ENCODE results near the gene SLC30A2. TPM values are rescaled to one million over a fixed set of nuclear protein-coding genes. Genes with fewer than 3 reads are reported as not detected.

The SLC30A2 gene
- total and polyA plus RNA-seq, 2 of the 13 experiments (the other 11 are each of a cell fraction or from before 2014, with no cell fraction given) = not detected

GRCh38 chr1:25997828-25998761 lies 47.8 kb downstream of the SLC30A2 start, which contains the start of gene PAFAH2 (continued):
- TF ChIP-seq ZNF703 (CRISPR knock-in tag; IDR thresholded peaks at IDR 0.05; ENCODE audit: borderline replicate concordance) = no peak
- peak; percentile 86 for TF ChIP-seq ZFP82 (CRISPR knock-in tag; IDR thresholded peaks at IDR 0.05; ENCODE audit: borderline replicate concordance)
- TF ChIP-seq RBM39 (IDR thresholded peaks at IDR 0.05; ENCODE audit: low read depth, low read length, poor library complexity, severe bottlenecking) = no peak
- no peak; the same call in 1 of the 2 replicates for TF ChIP-seq ZNF367 (CRISPR knock-in tag; IDR thresholded peaks at IDR 0.05; ENCODE audit: borderline replicate concordance)
- TF ChIP-seq ZFP62 (CRISPR knock-in tag; IDR thresholded peaks at IDR 0.05) = peak; percentile 86; the same call in 1 of the 2 replicates
- TF ChIP-seq ARNTL (CRISPR knock-in tag; IDR thresholded peaks at IDR 0.05) = no peak
- TF ChIP-seq KLF12 (CRISPR knock-in tag; IDR thresholded peaks at IDR 0.05; ENCODE audit: borderline replicate concordance) = peak; percentile 55; the same call in 1 of the 2 replicates
- peak; percentile 45; the same call in 1 of the 2 replicates for TF ChIP-seq MAZ (IDR thresholded peaks at IDR 0.05; ENCODE audit: borderline replicate concordance, low read depth, low read length)
- 0 out of 2 replicates have a peak, but pooled peaks have one; percentile 48 for TF ChIP-seq MAZ (CRISPR knock-in tag; IDR thresholded peaks at IDR 0.05; ENCODE audit: low read depth)
- TF ChIP-seq CCDC6 (CRISPR knock-in tag; IDR thresholded peaks at IDR 0.05) = peak; percentile 44; the same call in 1 of the 2 replicates
- TF ChIP-seq ZNF18 (CRISPR knock-in tag; IDR thresholded peaks at IDR 0.05; ENCODE audit: insufficient replicate concordance) = no peak
- no peak for TF ChIP-seq ZNF337 (CRISPR knock-in tag; IDR thresholded peaks at IDR 0.05; ENCODE audit: borderline replicate concordance, low read depth)
- TF ChIP-seq ZBTB34 (CRISPR knock-in tag; IDR thresholded peaks at IDR 0.05) = no peak
- TF ChIP-seq ZBTB26 (CRISPR knock-in tag; IDR thresholded peaks at IDR 0.05; ENCODE audit: borderline replicate concordance) = peak; percentile 89
